ENCODE measurements around the gene R3HDM1.

GRCh38 chr2:135512099-135512498 is 19.2 kb upstream of the R3HDM1 start:
- TF ChIP-seq CTCF (IDR thresholded peaks at IDR 0.05): no peak
- no peak for TF ChIP-seq POLR2A (IDR thresholded peaks at IDR 0.05)

All from heart left ventricle (tissue), 13 donors.